CD1c-positive myeloid dendritic cell (primary cell): Measurements from ENCODE around the gene TBC1D2B.
"Not testable (repeated sequence)": the region's sequence is repeated elsewhere in the genome, so short reads cannot be mapped to it uniquely, and the experiment has no call there.

Experiments used
- DNase-seq: peaks from one replicate; pipeline ENCODE4 v3.0.0-alpha.2; 2016; ENCODE audit errors: extremely low spot score

The TBC1D2B gene

DNA sequence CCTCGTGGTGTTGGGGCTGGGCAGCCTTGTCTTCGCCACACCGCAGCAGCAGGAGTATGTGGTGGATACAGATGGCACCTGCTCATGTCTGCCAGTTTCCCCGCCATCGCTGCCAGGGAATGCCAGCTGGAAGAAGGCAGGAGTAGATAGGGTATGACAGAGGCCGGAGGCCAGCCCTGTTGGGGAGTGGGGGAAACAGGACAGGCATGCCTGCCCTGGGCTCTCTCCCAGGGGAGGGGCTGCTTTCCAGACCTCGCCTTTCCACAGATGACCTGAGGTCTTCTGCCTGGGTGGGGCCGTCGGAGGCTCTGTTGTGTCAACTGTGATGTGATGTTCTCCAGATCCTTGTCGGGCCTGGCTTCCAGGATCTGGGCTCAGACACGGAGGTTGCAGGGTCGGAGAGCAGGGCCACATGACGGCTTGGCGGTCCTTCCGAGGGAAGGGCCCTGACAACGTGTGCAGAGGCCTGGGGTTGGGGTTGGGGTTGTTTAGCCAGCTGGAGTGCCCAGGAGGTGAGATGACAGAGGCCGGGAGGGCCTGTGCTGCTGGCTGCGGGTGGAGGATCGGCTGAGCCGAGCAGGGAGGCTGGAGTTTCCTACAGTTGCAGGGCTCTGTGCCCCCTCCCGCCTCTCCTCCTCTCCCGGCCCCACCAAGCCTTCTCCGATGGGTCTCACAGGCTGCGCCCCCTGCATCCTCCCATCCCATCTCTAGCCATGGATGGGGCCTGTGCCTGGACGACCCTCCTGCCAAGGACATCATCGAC lies 102.0 kb downstream of the TBC1D2B start:
- no peak for DNase-seq

DNA sequence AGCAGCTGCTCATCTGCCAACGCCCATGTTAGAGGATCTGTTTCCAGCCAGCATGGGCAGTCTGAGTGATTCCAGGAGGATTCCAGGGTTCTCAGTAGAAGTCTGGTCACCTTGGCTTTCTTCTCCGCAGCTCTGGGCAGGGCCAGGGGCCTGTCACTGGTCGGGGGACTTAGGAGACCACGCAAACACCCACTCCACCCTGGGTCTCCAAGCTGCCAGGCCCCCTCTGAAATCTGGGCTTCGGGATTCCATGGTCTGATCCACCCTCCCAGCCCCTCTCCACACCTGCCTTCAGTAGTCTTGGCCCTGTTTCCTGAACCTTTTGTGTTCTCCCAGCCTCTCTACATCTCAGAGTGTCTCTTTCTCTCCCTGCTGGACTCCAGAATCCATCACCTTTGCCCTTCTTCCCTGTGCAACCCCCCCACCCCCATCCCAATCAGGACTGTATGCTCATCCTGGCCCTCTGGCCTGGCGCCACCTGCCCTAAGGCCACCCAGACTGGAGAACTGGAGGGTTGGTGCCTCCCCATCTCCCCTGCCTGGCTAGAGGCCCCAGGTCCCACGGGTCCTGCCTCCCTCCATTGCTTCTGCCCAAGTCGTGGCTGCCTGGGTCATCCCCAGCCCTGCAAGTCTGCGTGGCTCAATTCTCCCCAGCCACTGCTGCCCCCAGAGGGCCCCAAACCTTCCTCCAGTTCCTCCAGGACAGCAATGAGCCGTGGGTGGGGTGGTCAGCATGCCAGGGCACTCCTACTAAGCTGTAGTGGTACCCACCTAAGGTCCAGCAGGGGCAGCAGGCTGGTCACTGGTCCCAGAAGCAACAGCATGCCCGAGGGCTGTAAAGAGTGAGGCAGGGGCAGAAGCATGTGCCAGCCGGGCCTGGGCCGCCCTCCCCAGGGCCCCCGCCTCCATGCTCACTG lies 102.8 kb downstream of the TBC1D2B start:
- DNase-seq: no peak

DNA sequence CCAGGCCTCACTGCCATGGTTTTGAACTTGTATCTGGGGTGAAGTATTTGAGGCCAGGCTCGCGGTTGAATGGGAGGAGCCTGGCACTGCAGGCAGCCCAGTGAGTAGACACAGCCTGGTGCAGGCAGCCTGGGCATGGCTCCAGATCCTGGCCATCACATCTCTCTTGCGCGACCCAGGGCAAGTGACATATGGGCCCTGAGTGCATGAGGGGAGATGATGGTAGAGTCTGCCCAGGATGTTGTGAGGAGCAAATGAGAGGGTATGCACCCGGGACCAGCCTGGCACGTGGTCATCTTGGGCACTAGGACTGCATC lies 103.5 kb downstream of the TBC1D2B start:
- no peak for DNase-seq

DNA sequence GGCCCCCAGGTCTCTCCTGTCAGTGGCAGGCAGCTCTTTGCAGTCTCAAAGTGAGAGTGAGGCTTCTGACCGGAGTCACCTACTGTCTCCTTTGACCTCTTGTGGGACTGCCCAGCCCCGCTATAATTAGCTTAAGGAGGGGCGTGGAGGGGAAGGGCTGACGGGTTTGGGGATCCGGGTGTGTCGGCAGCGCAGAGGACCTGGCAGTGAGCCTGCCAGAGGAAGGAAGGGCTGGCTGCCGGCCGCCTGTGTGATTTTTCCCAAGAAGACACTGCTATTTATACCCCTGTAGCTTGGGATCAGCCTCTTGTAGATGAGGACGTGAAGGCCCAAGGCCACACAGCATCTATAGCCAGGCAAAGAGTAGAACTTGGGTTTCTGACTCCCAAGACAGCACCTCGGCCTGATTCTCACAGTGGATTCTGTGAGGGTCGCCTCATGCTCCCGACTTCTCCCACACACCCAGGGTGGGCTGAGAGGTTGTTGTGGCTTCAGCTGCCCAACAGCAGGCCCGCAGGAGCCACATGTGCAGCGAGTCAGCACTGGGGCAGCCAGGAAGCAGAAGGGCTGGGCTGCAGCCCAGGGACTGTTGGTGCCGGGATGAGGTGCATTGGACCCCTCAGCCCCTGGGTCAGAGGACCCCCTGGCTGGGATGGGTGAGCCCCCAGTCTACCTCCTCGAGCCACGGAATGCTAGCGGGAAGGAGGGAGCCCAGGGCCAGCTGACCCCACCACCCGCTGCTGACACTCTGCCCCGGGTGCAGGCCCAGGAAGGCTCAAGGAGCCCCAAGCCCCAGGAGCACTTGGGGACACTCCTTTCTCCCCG lies 104.0 kb downstream of the TBC1D2B start:
- not testable (repeated sequence) for DNase-seq

DNA sequence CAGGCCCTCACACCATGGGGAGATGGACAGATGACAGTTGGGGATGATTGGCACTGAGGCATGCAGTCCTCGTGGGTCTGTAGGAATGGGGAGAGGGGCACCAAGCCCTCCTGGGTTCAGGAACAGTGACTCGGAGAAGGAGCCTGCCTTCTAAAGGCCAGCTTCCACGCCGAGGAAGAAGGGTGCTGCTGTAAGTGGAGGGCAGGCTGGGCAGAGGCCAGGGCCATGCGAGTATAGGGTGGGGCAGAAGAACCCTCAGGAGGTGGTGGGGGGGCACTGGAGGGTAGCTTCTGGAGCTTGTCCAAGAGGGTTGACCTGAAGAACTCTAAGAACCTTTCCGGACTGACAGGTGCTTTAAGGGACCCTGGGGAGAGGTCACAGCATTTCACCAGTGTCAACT lies 104.8 kb downstream of the TBC1D2B start:
- not testable (repeated sequence) for DNase-seq

DNA sequence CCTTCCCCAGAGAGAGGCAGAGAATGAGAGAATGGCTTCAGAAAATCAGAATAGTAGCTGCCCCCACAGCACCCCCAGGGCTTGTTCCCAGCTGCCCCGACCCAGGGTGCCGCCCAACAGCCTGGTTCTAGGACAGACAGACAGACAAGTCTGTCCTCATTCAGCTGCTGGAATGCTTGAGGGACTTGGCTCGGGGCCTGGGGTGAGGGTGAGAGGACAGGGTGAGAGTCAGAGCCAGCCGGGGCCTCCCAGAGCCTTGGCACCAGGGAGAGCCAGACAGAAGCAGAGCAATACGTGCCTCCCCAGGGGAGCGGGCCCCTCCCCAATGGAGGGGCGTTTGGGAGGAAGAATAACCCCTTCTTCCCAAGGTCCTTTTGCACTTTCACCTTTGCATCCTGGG lies 105.6 kb downstream of the TBC1D2B start:
- DNase-seq: not testable (repeated sequence)

DNA sequence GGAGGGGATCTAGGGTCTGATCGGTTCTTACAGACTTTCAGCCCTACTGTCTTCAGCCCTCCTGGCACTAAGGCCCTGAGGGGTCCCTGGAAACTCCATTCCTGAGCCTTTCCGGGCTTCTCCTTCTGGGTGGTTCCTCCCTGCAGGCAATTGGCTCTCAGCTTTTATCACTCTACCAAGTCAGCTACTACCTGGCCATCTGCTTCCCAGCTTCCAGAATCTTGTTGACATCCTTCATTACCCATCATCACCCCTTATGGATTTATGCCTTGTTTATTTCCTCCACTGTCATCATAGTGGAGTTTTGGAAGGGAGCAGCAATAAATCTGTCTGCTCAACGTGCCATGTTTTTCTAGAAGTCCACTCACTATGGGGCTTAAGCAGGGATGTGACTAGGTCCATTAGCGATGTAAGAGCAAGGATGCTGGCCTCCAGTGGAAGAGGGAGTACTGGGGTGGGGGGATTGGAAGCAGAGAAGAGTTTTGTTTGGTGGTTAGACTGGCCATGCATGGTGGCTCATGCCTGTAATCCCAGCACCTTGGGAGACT lies 106.6 kb downstream of the TBC1D2B start:
- not testable (repeated sequence) for DNase-seq

DNA sequence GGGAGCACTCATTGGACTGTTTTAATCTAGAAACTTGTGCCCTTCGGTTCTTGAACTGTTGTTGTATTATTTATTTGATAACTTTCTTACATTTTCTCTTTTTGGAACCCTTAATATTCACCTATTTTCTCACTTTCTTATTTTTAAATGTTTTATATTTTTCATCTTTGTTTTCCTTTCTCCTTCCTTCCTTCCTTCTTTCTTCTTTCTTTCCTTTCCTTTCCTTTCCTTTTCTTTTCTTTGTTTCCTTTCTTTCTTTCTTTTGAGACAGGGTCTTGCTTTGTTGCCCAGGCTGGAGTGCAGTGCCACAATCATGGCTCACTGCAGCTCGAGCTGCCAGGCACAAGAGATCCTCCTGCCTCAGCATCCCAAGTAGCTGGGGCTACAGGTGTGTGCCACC lies 108.5 kb downstream of the TBC1D2B start:
- DNase-seq: no peak

DNA sequence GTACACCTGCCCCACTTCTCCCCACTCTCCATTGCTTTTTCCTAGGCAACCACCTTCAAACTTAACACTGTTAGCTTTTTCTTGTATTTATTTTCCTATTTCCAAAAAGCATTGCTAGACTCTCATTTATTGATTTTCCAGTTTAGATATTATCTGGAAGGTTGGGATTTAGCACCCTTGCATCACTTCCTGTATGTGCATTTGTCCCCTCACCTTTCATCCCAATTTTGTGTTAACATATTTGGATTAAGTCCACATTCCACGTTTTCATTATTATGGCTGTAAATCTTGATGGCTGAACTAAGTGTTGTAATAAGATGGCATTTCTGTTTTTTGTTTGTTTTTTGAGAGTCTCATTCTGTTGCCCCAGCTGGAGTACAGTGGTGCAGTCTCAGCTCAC lies 109.7 kb downstream of the TBC1D2B start:
- no peak for DNase-seq

DNA sequence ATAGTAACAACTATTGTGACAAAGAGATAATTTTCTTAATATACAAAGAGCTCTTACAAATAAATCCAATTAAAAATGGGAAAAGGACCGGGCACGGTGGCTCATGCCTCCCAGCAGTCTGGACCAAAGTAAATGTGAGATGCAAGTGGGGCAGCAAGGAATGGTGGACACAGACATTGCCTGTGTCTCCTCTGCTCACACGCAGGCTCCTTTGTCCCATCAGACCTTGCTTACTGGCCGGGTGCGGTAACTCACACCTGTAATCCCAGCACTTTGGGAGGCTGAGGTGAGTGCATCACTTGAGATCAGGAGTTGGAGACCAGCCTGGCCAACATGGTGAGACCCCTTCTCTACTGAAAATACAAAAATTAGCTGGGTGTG lies 110.3 kb downstream of the TBC1D2B start:
- DNase-seq: not testable (repeated sequence)

DNA sequence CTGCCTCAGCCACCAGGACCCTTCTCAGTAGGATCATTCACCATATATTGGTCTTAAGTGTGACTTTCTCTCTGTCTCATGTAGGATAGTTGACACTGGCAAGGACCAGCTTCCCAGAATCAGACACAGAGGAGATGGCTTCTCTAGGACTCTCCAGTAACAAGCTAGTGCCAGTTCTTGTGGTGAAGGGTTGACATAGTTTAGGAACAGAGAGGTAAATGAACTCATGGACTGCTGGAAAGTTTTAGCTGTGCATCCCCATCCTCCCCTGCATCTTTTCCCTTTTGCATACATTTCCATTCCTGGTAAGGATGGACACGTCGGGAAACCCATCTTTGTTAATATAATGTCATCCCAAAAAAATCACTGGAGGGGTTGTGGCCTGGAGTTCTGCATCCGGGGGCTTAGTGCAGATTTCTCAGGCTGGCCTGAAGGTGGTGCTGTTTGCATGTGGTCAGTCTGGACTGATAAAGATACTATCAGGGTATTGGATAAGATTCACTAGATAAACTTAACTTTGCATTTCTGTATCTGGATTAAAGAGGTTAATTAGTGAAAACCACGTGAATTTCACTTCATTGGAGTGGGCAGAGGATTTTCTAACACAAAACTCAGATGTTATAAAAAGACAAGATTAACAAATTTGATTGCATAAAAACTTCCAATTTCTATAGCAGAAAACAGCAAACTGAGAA lies 110.8 kb downstream of the TBC1D2B start:
- peak; percentile 58 for DNase-seq

DNA sequence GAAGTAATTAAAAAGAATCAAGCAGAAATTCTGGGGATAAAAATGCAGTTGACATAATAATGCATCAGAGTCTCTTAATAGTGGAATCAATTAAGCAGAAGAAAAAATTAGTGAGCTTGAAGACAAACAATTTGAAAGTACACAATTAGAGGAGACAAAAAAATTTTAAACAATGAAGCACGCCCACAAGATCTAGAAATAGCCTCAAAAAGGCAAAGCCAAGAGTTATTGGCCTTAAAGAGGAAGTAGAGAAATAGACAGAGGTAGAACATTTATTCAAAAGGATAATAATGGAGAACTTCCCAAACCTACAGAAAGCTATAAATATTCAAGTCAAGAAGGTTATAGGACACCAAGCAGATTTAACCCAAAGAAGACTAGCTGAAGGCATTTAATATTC lies 113.3 kb downstream of the TBC1D2B start:
- peak; percentile 34 for DNase-seq

DNA sequence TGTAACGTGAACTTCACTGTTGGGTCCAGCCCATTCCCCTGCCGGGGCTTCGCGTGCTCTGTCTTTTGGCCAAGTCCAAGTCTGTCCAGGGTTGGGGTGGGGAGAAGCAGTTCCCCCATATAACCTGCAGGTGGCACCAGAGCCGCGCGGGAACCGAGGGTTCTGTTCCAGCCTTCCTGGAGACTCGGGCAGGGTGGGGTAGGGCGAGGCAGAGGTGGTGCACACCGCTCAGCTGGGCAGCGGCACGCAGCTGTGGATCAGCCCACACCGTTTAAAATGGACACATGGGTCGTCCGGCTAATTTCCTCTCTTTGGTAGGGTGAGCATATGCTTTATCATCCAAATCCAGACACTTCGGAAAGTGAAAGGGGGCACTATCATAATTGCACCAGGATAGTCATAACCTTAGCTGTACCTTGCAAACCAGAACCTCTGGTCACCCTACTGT lies 118.1 kb downstream of the TBC1D2B start:
- peak; percentile 83 for DNase-seq

DNA sequence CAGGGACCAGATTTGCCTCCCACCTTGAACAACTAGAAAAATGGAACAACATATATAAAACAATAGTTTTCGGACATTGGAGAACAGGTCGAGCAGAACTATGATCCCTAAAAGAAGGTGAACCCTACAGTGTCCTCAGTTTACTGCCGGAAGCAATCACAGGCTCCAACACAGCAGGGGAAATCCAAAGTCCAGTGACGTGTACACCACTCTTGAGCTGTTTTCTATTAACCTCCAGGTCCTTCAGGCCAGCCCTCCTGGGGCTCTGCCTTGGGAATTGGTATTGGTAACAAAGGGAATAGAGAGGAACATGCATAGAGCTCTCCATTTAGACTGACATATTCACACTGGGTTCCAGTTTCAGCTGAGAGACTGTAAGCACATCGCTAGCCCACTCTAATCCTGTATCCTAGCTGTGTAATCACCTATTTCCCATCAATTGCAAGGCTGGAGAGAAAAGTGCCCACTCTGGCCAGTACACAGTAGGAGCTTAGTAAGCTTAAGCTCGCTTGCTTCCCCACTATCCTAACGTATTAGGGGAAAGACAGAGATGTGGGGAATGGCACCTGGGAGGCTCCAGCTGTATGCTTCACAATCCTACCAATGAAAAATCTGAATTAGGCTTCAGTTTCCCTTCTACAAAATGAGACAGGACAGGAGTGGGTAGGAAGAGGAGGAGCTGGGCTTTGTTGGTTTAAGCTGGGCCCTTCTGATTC lies 118.6 kb downstream of the TBC1D2B start:
- not testable (repeated sequence) for DNase-seq

DNA sequence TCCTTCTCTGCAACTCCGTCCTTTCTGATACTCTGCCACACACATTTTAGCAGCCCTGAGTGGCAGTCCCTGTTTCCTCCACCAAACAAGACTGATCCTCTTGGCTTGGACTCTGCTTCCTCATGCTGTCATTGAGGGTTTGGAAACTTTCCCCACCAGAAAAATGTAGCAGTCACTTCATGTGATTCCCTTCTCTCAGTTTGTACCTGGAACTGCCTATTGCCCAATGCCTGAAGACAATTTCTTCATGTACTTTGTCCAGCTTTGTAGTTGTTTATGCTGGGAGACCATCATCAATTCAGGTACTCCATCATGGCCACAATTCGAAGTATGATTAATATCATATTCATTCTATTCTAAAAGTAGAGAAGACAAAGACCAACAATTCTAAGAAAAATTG lies 119.5 kb downstream of the TBC1D2B start:
- DNase-seq: not testable (repeated sequence)

DNA sequence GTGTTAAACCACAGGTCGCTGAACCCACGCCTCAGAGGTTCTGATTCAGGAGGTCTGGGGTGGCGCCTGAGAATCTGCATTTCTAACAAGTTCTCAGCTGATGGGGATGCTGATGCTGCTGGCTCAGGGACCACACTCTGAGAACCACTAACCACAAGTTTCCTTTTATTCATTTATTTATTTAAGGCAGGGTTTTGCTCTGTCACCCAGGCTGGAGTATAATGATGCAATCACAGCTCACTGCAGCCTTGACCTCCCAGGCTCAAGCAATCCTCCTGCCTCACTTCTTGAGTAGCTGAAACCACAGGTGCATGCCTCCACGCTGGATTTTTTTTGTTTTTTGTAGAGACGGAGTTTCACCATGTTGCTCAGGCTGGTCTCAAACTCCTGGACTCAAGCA lies 123.6 kb downstream of the TBC1D2B start:
- not testable (repeated sequence) for DNase-seq

DNA sequence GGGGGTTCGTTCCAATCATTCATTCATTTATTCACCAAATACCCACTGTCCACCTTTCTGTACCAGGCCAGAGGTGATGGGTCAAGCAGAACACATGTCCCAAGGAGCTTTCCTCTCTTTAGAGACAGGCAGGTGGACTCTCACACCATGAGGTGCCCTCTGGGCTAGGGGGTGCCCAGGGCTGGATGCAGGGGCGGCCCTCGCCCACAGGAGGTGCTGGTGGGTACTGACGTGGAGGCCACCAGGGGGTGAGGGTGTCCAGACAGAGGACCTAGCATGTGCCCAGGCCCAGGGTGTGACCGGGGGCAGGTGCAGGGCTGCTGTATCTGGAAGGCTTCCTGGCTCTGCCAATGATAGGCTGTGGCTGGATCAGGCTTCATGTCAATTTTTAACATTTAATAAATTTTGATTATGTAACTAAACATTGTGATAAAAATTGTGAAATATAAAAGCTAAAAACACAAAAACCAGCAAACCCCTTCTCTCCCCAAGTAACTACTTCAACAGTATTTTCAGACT lies 124.5 kb downstream of the TBC1D2B start:
- DNase-seq: not testable (repeated sequence)

DNA sequence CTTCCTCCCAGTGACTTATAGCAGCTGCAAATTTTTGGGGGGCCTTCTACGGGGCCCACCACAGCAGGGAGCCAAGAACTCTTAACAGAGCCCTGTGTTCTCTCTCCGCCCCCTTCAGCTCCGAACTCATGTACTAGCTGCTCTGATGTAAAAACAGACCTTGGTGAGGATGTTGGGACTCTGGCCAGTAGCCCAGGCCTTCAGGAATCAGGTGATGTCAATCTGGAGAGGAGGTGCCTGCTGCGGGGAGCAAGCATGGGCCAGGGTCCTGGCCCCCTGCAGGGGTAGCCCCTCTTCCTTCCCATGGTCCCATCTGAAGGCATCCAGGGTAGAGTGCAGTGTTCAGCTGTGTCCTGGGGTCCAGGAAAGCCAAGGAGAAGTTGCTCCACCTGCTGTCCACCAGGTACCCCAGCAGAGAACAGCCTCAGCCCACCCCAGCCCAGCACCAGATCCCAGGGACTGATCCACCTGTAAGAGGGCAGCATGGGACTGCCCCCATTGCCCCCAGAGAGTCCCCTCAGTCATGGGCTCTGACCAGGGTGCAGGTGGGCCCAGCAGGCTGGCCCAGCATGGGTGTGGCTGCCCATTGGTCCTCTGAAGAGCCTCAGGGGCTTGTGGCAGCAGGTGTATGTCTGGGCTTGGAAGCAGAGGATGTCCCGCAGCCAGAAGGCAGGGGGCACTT lies 126.3 kb downstream of the TBC1D2B start:
- not testable (repeated sequence) for DNase-seq

DNA sequence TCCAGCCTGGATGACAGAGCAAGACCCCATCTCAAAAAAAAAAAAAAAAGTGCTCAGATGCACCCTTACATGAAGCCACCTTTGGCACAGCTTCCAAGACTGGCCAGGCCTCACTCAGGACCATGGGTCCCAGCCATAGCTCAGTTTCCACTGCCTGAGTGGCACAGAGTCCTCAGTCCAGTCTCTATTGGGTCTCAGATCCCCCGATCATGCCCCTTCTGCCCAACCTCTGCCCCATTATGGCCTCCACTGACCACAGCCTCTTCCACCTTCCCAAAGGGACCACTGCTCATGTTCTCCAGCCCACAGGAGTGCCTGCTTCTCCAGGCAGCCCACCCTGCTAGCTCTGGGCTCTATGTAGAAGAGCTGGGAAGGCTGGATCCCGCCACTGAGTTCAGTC lies 127.0 kb downstream of the TBC1D2B start:
- DNase-seq: not testable (repeated sequence)

DNA sequence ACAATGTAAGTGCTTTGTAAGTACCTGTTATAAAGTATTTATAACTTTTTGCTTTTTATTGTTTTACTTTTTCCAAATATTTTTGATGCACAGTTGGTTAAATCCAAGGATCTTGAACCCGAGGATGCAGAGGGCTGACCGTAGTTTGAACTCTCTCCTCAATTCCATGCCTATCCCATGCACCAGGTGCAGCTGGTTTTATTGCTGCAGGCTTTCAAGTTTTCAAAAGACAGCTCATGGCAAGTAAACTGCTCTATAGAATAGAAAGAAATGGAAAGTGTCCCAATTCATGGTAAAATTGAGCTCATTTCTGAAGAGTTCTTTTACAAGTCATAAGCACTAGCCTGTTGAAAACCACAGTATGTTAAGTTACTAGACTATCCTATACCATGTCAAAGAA lies 131.9 kb downstream of the TBC1D2B start:
- no peak for DNase-seq
